Measurements from ENCODE around the gene ARFGAP3.

DNA sequence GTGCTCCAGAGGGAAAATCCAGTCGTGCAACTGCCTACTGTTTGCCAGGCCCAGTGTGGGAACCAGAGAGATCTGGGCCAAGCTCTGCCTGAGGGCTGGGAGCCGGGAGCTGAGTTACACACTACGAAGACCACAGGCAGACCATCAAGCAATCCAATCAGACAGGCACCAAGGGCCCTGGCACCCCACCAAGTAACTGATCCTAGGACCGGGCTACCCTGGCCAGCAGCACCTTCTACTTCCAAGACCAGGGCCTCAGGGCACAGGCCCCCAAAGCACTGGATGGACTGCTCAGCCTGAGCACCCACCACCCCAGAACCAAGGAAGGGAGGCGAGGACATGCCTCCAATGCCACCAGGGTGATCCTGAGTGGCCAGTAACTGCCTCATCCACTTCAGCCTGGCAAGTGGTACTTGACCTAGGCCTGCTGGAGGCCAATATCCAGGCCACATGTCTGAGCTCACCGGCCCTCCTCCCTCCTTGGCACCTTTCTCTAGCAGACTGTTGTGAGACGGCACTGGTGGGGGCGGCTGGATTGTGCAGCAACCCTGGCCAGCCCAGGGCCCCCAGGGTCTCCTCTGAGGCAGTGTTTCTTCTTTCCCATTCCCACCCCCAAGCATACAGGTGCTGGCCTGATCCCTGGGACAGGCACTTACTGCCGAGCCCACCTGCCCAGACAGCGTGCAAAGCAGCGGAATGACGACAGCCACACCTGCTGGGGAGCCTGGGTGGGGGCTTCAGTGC, 20.7 kb upstream of the ARFGAP3 start:
- no peak for TF ChIP-seq YY2 (tag by site-specific recombination; IDR thresholded peaks at IDR 0.05)
- TF ChIP-seq ZNF660 (tag by site-specific recombination; IDR thresholded peaks at IDR 0.05), result no peak
- no peak for TF ChIP-seq ZNF16 (tag by site-specific recombination; IDR thresholded peaks at IDR 0.05; ENCODE audit: low read depth)
- no peak for TF ChIP-seq ELK4 (IDR thresholded peaks at IDR 0.05; ENCODE audit: borderline replicate concordance, low read depth, low read length)
- no peak for TF ChIP-seq ZNF530 (tag by site-specific recombination; IDR thresholded peaks at IDR 0.05; ENCODE audit: low read depth)
- TF ChIP-seq, protein P1, sequence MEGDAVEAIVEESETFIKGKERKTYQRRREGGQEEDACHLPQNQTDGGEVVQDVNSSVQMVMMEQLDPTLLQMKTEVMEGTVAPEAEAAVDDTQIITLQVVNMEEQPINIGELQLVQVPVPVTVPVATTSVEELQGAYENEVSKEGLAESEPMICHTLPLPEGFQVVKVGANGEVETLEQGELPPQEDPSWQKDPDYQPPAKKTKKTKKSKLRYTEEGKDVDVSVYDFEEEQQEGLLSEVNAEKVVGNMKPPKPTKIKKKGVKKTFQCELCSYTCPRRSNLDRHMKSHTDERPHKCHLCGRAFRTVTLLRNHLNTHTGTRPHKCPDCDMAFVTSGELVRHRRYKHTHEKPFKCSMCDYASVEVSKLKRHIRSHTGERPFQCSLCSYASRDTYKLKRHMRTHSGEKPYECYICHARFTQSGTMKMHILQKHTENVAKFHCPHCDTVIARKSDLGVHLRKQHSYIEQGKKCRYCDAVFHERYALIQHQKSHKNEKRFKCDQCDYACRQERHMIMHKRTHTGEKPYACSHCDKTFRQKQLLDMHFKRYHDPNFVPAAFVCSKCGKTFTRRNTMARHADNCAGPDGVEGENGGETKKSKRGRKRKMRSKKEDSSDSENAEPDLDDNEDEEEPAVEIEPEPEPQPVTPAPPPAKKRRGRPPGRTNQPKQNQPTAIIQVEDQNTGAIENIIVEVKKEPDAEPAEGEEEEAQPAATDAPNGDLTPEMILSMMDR (tag by site-specific recombination; IDR thresholded peaks at IDR 0.05), result no peak
- no peak for TF ChIP-seq ZNF274 (IDR thresholded peaks at IDR 0.05; ENCODE audit: low read length)
- no peak for TF ChIP-seq ZNF274 (tag by site-specific recombination; IDR thresholded peaks at IDR 0.05; ENCODE audit: borderline replicate concordance)
- TF ChIP-seq ZBTB21 (tag by site-specific recombination; IDR thresholded peaks at IDR 0.05), result no peak
- no peak for TF ChIP-seq ZNF341 (tag by site-specific recombination; IDR thresholded peaks at IDR 0.05; ENCODE audit: low read depth)
- no peak for TF ChIP-seq ZNF768 (tag by site-specific recombination; IDR thresholded peaks at IDR 0.05)
